ENCODE measurements around the gene PDCD4. TPM values are rescaled to one million over a fixed set of nuclear protein-coding genes. Genes with fewer than 3 reads are reported as not detected.
"Not testable (repeated sequence)": the region's sequence is repeated elsewhere in the genome, so short reads cannot be mapped to it uniquely, and the experiment has no call there.

PDCD4 gene
- total RNA-seq, 1 experiment from 2014 or later: 29.7 TPM

- DNase-seq (ENCODE audit: low read depth): no peak
Observed at GRCh38 chr10:110880012-110880411, 8.3 kb downstream of the PDCD4 start.

- no peak for DNase-seq (ENCODE audit: low read depth)
Observed at GRCh38 chr10:110881247-110881646, 9.5 kb downstream of the PDCD4 start.

DNA sequence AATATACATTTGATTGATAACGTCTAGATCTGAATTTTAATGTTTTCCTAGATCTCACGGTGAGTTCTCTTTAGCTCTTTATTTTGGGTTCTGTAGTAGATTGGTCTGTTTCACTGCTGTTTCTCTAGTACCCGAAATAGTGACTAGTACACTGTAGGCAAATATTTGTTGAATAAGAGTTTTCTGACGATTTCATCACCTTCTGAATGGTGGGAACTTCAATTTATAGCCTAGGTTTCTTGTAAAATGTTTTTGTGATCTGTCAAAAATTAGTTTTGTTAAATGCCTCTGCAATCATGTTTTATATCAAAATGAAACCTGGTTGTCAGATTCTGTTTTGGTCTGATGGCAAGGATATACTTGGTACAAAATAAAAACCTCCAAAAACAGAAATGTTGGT, 10.2 kb downstream of the PDCD4 start:
- no peak for DNase-seq (ENCODE audit: low read depth)

- DNase-seq (ENCODE audit: low read depth): peak; percentile 61
Observed at GRCh38 chr10:110883924-110884323, 12.2 kb downstream of the PDCD4 start.

DNA sequence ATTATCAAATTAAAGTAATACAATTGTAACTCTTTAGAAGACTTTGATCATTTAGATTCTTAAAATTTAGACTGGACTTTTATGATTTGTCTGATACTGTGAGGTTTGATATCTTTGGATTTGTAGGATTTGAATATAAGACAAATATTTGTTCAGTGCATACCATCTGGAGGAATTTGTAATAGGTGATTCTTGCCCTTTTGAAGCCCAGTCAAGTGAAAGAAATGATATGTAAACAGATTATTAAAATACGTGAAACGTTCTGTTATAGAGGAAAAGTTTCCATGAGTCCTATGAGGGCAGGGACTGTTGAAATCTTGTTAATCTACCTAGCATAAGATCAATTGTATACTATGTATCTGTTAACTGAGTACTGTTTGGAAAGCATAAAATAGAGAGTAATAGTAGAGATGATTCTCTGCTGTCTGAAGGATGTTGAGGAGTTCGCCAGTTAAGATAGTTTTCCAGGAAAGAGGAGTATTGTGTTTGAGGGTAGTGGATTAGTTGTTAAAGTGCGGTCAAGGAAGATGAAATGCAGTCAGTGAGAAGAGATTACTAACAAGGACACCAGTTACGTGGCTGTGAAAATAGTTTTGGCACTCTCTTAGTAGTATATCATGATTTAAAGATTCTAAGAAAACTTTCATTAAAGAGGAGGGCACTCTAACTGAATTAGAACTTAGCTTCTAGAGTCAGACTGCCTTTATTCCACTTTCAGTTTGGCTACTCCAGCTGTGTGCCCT, 14.4 kb downstream of the PDCD4 start:
- DNase-seq (ENCODE audit: low read depth): no peak

DNA sequence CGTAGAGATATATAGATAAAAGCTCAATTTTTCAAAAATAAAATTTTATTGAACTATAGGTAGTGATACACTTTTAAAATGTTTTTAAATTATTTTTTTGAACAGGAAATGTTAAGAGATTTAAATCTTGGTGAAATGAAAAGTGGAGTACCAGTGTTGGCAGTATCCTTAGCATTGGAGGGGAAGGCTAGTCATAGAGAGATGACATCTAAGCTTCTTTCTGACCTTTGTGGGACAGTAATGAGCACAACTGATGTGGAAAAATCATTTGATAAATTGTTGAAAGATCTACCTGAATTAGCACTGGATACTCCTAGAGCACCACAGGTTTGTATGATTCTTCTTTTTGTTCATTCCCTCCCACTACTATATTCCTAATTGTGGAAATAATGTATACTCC, 15.8 kb downstream of the PDCD4 start:
- no peak for DNase-seq (ENCODE audit: low read depth)

DNA sequence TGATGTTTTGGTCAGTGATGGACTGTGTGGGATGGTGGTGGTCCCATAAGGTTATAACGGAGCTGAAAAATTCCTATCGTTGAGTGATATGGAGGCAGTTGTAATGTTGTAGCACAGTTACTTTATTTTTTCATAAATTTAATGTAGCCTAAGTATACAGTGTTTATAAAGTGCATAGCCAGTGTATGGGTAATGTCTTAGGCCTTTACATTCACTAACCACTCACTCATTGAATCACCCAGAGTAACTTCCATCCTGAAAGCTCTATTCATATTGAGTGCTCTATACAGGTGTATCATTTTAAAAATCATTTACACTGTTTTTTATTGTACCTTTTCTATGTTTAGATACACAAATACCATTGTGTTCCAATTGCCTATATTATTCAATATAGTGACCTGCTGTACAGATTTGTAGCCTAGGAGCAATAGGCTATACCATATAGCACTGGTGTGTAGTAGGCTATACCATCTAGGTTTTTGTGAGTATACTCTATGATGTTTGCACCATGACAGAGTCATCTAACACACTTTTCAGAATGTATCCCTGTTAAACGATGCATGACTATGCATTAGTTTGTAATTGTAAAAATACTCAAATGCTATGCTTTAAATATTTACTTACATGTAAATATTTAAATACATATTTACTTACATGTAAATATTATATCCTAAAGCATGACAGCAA, 21.0 kb downstream of the PDCD4 start:
- DNase-seq (ENCODE audit: low read depth): no peak

DNA sequence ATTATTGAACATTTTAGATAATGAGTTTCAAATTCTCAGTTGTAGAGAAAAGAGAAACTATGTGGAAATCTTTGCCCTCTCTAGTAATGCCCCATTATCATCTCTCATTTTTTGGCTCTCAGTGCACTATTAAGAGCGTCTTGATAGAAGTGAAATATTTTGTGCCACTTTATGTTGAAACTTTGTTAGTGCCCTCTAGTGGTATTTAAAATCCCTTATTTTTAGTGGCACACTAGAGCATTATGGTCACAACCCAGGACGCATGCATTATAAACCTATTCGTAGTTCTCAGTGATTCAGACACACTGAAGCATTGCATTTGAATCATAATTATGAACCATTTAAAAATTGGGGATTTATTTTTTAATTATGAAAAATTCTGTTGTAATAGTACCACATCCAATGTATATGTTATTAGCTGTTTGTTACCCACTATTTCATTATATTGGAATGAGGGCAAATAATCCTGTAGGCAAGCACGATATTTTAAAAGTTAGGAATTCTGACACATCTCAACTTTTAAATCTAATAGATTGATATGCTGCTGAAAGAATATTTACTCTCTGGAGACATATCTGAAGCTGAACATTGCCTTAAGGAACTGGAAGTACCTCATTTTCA, 21.9 kb downstream of the PDCD4 start:
- peak; percentile 60 for DNase-seq (ENCODE audit: low read depth)

DNA sequence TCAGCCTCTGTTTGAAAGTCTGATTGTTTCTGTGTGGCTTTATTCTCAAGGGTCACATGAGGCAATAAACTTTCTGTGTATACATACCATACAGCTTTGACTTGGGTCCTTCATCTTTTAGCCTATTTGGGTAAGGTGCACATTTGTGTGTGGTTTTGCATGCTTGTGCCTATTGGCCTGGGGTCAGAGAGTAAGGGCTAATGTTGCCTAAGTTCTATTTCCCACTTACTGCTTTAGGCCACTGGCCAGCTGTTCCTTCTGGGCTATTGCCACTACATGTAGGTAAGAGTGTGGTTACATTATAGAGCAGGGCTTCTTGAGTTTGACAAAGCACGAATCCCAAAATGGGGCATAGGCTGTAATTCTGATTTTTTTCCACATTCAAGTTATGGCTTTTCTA, 25.5 kb downstream of the PDCD4 start:
- DNase-seq (ENCODE audit: low read depth): no peak

DNA sequence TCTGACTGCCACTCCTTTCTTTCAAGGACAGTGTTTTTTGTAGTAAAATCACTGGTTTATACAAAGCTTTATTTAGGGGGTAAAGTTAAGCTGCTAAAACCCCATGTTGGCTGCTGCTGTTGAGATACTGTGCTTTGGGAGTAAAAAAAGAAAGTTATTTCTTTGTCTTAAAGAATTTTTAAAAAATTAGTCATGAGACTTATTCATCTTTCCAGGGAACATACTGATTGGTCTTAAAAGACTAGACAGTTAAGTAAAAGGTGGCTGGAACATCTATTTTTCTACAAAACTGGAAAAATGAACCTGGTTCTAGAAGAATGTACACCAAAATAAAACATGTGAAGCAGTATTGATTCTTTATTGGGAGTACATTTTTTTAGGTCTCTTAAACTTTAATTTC, 26.7 kb downstream of the PDCD4 start:
- DNase-seq (ENCODE audit: low read depth): peak; percentile 22

GRCh38 chr10:110900983-110901382, 29.3 kb downstream of the PDCD4 start:
- DNase-seq (ENCODE audit: low read depth): no peak

GRCh38 chr10:110901954-110902819, 30.5 kb downstream of the PDCD4 start:
- peak; percentile 61 for DNase-seq (ENCODE audit: low read depth)

GRCh38 chr10:110903280-110904278, 31.9 kb downstream of the PDCD4 start:
- DNase-seq (ENCODE audit: low read depth): no peak

- DNase-seq (ENCODE audit: low read depth): no peak
Observed at GRCh38 chr10:110910138-110910537, 38.4 kb downstream of the PDCD4 start.

DNA sequence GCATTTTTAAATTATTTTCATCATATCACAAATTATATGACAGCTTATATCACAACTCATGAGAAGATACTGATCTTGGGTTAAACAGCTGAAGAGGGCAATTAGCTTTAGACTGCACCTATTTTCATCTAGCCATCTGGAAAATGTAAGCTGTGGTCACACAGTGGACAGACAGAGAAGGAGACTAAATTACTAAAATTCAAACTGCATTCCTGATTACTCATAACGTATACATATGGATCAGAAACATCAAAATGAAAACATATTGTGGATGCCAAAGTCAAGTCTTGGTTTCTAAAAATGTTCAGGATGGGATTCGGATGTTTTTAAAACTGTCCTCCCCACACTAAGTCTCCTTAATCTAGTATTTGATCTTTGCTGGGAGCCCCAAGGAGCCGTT, 40.6 kb downstream of the PDCD4 start:
- peak; percentile 40 for DNase-seq (ENCODE audit: low read depth)

DNA sequence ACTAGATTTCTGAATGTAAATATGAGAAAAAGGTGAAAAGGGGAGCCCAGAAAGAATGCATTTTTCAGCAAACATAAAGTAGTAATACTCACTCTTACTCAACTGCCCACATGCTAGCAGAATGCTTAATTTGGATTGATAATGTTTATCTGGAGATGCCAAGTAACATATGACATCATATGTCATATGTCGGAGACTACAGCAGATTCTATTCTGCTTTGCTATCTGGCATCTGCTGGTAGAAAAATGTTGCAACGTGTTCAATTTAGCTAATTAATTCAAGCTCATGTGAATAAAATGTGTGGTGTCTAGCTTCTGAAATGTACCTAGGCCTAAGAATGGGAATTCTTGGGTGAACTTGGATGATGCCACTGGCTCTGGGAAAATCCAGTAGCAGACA, 42.7 kb downstream of the PDCD4 start:
- no peak for DNase-seq (ENCODE audit: low read depth)

DNA sequence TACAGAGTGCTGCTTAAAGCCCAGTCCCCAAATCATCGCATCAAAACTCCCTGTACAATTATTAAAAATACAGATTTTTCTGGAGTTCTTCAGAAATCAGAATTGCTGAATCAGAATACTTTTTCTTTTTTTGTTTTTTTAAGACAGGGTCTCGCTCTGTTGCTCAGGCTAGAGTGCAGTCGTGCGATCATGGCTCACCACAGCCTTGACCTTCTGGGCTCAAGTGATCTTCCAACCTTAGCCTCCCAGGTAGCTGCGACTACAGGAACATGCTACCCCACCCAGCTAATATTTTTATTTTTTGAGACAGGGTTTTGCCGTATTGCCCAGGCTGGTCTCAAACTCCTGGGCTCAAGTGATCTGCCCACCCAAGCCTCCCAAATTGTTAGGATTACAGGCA, 43.3 kb downstream of the PDCD4 start:
- no peak for DNase-seq (ENCODE audit: low read depth)

GRCh38 chr10:110915600-110915999, 43.9 kb downstream of the PDCD4 start:
- not testable (repeated sequence) for DNase-seq (ENCODE audit: low read depth)

GRCh38 chr10:110916554-110917346, 45.0 kb downstream of the PDCD4 start:
- DNase-seq (ENCODE audit: low read depth): no peak

GRCh38 chr10:110918269-110918642, 46.5 kb downstream of the PDCD4 start:
- DNase-seq (ENCODE audit: low read depth): peak; percentile 96

Measured in HT1080 (cell line).